ENCODE results near the gene FGF10.

FGF10 gene

GRCh38 chr5:44389090-44389822 is at the start of gene FGF10:
FGF10 (minus strand) TSS chr5:44389420; CDS start chr5:44388682, 738 bp downstream.
- no peak for DNase-seq

GRCh38 chr5:44426944-44427343 is 37.7 kb upstream of the FGF10 start:
- no peak for DNase-seq

DNA sequence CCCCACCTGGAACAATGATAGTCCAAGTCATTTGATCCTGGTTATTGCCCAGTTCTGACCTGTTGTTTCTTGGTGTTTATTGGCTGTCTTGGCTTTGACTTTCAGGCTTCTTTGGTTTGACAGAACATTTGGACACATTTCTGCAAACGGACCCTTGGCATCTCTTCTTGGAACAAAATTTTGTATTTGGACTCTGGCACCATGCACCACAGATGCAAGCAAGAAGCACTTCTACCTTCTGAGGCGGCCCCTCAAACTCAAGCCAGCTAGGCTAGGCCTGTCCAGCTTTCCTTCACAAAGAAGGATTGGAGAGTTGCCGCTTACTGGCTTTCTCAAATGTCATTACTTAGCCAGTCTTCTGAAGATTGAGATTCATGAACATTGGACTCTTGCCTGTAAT is 23.1 kb upstream of the FGF10 start:
- no peak for DNase-seq

DNA sequence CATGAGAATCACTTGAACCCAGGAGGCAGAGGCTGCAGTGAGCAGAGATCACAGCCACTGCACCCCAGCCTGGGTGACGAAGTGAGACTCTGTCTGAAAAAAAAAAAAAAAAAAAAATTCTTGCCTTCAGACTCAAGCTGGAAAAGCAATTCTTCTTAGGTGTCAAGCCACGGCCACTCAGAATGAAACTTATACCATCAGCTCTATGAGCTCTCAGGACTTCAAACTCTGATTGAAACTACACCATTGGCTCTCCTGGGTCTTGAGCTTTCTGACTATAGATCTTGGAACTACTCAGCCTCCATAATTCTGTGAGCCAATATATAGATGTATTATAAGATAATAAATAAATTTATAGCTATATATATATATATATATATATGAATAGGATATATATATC is 12.9 kb upstream of the FGF10 start:
- no peak for DNase-seq

- DNase-seq: no peak
Observed at GRCh38 chr5:44401611-44402010, 12.4 kb upstream of the FGF10 start.

DNA sequence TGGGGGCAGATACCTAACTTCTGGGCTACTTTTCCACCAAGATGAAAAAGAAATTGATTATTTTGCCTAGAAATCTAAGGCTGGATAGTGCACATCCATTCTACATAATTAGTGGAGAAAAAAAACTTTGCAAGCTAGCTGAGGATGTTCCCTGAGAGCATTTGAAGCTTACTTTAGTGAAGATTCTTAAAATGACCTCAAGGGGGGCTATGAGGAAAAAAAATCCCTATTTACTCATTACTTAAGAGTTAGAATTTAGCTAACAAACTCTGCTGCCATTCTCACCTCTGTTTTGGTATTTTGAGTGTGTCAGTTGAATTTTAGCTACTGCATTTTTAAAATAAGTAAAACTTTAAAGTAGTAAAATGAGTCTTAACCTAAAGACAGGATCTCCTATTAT is 9.2 kb upstream of the FGF10 start:
- no peak for DNase-seq

DNA sequence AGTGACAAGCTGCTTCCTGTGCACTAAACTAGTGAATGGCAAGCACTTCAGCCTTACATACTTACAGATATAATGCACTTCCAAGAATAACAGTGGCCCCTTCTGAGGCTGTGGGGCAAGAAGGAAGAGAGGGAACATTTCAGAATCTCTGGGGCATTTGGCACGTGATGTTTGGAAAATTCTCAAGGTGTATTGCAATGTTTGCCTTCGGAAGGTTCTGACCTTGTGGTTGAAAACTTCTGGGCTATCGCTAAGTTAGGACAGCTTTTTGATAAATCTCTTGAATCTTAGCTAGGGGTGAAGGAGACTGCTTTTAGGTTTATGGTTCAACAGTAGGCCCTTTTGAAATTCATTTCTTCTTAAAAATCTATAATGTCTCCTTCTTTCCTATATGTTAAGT is 7.1 kb upstream of the FGF10 start:
- no peak for DNase-seq

GRCh38 chr5:44390351-44390750 is 1.1 kb upstream of the FGF10 start:
- no peak for DNase-seq

DNA sequence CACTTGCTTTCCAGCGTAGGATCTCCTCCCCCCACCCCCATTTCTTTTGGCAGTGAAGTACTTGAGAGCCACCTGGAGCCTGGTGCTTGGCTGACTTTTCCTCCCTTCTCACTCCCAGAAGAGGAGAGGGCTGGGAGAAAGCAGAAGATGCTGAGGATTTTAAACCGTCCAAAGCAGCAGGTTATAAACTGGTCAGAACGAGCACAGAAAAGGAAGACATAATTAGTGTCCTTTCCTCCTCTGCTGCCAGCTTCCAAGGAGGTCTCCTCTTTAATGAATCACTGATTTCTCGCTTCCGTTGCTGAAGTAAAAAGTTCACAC is 563 bp upstream of the FGF10 start:
- no peak for DNase-seq

DNA sequence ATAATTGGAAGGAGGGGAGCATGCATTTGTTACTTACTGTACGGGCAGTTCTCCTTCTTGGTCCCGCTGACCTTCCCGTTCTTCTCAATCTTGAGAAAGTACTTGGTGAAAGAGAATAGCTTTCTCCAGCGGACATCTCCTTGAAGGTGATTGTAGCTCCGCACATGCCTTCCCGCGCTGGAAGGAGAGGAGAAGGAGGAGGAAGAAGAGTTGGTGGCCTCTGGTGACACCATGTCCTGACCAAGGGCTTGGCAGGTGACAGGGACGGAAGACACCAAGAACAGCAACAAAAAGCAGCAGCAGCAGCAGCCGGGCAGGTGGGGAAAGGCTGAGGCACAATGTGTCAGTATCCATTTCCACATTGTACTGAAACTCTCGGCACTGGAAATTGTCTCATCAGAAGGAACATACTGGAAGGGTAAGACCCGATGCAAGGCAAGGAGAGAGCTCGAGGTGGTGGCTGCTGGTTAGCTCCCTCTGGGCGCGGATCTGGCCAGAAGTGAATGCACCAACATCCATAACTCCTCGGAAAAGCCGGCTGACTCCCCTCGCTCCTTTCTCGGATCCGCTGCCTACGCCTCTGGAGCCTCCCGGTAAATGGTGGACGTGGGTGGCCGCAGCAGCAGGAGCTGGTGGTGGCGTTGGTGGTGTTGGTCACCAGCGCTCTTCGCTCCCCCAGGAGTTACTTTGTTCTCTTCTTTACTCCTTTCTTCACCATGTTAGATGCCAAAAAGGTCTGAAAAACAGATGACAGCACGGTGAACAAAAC is 715 bp downstream of the FGF10 start:
- no peak for DNase-seq

GRCh38 chr5:44387921-44388320 is 1.3 kb downstream of the FGF10 start:
- no peak for DNase-seq

DNA sequence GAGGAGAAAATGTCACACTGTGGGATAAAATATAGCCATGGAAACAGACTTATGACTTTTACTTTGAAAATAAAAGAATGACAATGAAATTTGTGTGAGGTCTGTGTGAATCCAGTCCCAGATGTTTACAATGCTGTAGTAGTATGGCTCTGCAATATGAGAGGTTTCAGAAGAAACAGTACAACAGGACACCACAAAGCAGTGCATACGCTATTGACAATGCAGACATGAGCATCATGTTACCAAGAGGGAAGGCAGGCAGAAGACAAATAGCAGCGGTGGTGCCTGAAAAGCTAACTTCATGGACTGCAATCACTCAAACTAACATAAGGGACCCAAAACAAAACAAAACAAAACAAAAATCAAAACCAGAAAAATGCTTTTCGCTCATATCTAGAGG is 1.8 kb downstream of the FGF10 start:
- DNase-seq: no peak

DNA sequence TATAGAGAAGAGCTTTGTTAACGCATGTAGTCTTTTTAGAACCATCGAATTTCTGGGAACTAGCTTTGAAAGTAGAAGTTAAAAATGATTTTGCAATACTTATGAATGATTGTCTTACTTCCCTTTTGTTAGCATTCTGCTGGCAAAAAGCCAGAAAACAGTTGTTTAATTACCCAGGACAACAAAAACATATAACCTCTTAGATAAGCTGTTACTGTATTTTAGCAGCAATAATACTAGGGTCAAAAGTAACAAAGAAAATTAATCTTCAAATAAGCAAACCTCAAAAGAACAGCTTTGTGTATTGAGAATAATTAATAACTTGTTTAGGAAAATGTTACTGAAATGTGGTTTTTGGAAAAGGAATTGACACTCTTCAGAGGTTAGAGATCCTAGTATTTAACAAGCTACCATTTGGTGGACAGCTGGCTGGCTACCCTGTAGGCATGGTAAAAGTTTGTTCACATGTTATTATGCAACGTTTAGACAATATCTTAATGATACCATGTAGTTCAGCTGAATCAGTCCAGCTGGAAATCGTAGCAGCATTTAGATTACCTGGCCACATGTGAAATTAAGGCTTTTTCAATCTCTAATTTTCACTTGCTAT is 3.8 kb downstream of the FGF10 start:
- DNase-seq: no peak

- no peak for DNase-seq
Observed at GRCh38 chr5:44384816-44385215, 4.4 kb downstream of the FGF10 start.

DNA sequence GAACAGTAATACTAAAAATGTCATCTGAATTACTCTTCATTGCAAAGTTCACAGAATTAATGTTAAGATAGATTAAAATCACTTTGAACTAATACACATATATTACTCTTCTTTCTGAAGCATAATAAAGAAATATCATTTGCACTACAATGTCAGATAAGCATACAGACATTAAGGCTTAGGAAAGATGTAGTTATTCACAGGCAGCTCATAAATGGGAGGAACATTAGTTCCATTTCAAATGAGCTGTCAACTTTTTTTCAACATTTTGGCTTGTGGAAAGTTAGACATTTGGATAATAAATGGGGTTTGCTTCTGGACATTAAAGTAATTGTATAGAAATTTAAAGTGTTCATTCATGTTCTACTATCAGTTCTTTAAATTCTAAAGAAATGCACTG is 6.3 kb downstream of the FGF10 start:
- DNase-seq: no peak

GRCh38 chr5:44377057-44377456 is 12.2 kb downstream of the FGF10 start:
- no peak for DNase-seq

GRCh38 chr5:44372028-44372427 is 17.2 kb downstream of the FGF10 start:
- no peak for DNase-seq

DNA sequence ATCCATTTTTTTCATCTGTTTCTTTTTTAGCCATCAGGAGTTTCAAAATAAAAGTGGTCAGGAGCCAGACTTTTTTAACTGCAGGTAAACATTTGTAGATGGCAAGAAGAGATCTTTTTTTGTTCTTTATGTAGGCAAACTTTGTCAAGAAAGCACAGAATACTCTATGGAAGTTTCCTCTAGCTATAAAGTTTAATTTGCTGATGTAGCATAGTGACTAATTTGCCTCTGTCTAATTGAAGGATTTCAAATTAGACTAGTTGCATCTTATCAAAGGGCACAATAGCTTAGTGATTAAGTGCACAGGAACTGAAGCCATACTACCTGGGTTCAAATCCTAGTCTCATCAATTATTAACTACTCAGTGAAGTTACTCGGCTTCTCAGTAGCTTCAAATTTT is 22.0 kb downstream of the FGF10 start:
- no peak for DNase-seq

DNA sequence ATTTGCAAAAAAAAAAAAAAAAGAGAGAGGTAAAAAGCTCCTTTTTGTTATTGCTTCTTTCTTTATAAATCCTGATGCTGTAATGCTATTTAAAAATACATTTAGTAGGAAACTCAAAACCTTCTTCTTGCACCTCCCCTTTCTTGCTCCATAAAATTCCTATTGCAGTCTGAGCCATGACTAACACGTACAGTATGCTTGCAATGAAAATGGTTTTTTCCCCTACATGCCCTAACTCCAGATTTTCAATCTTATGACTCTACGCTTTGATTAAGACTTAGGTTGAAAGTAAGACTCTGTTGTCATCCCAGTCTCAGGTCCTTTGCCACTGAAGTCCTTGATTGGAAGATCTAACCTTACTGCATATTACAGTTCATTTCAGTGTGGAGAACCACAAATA is 23.9 kb downstream of the FGF10 start:
- no peak for DNase-seq

DNA sequence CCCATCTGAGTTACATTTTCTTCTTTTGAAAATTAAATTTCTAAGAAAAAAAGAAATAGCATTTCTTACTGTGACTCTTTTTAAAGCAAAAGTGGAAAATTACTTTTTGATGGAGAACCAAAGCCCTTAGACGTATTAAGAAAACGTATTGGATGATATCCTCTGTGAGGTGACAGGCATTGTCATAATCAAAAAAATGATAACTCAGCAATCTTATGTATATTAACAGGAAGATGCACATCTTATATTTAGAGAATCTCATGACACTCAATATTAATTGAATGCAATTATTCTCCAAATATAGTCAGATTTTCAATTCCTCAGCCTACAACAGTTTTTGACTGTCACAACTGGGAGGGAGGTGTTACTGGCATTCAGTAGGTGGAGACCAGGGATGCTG is 25.1 kb downstream of the FGF10 start:
- DNase-seq: no peak

DNA sequence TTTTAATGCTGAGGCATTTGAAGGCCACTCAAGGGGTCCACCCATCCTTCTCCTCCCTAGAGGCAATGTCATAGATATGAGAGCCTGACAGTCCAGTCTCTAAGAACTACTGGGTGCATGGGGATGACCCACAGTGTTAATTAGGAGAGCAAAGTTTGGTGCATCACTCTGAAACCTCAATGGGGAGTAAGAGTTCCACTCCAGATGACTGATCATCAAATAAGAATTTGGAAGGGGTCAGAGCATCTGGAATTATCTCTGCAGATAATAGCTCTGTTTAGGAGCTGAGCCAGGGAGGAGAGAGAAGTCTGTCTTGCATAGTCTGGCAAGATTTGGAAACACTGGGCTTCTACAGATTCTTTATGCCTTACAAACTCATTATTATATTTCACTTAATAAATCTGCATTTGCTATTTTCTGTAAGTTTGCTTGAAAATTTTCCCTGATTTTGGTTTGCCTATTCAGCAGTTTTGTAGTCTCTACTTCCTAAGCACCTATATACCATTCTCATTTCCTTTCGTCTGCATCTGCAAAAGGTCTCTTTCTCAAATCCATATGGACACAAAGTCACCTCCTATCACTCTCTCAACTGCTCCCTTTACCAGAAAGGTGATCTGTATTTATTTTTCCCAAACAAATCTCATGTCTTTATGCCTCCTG is 27.7 kb downstream of the FGF10 start:
- DNase-seq: no peak

- no peak for DNase-seq
Observed at GRCh38 chr5:44360919-44361318, 28.3 kb downstream of the FGF10 start.

DNA sequence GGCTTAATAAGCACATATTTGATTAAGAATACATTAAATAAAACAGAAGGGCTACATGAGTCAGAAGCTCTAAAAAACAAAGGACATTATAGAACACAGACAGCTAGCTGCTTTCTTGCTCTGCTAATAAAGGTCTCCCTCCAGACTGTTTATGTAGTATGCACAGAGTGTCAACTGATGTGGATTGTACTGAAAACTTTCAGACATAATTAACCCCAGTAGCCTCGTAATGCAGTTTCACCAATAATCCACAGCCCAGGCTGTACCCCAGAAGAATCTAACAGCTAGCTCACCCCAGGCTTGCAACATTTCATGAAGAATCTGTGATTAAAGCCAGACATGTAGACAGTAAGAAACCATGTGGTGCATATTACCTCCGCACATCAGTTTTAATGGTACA is 30.8 kb downstream of the FGF10 start:
- DNase-seq: no peak

DNA sequence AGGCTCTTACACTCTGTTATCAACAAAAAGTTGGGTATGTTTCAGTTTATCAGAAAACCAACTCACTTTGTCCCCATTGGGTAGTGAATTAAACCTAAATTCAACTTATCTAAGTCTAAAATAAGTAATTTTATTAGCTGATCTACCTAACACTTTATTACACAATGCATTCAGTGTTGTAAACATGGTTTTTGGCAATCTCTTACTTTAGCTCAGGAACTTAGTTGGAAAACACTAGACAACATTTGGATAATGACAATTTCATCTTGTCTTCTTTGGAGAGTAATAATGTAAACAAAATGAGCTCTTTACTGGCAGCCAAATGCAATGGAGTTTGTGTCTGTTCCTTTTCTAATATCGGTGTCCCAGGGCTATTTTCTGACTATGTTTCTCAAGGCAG is 33.0 kb downstream of the FGF10 start:
- DNase-seq: no peak

Data from CD4-positive, alpha-beta T cell treated with Interleukin-4 for 4 hours (primary cell).